ENCODE data around the gene SLC39A1. TPM values are rescaled to one million over a fixed set of nuclear protein-coding genes. Genes with fewer than 3 reads are reported as not detected.

The SLC39A1 gene
- total and polyA plus RNA-seq, 2 of the 8 experiments (the other 6 are each of a cell fraction or from before 2014, with no cell fraction given), result 238 to 337 TPM

- Histone ChIP-seq H3K4me1 (replicated peaks in 1 of 4; ENCODE audit: control insufficient read depth in 3 of 4, insufficient read depth in 4 of 4, low read length in 3 of 4) (peaks cover 6 to 14% (median 11%) of the 10 kb centered on the region in 4 experiments), H4K20me1 (replicated peaks in 1 of 2; ENCODE audit: control insufficient read depth in 1 of 2, insufficient read depth in 2 of 2, low read length in 2 of 2) (peaks cover 20 to 26% of the 10 kb centered on the region in 2 experiments), H2BK120ac (replicated peaks; ENCODE audit: low read depth, low read length) (peak within 1 kb of the TSS; percentile 34), H3K4ac (replicated peaks; ENCODE audit: insufficient read length, low read depth, low read length) (peak within 1 kb of the TSS; percentile 81), H3K23ac (ENCODE audit: insufficient read length) (no peak within 1 kb of the TSS), H2AFZ (ENCODE audit: low read length) (peak within 1 kb of the TSS; percentile 64), H3K27me3 (replicated peaks in 1 of 4; ENCODE audit: control insufficient read depth in 3 of 4, extremely low read depth in 1 of 4, insufficient read depth in 3 of 4, low read length in 3 of 4) (no peaks in the 10 kb centered on the region), H3K36me3 (ENCODE audit: control insufficient read depth in 2 of 4, insufficient read depth in 4 of 4, low read length in 3 of 4) (peaks cover 0 to 6% (median 0%) of the 10 kb centered on the region in 4 experiments; a peak in 2 of 8 replicates), H2AK5ac (ENCODE audit: low read depth, low read length) (peak within 1 kb of the TSS; percentile 43; the same call in 1 of the 2 replicates), H4K91ac (replicated peaks; ENCODE audit: insufficient read length, low read length) (peak within 1 kb of the TSS; percentile 84), H4K8ac (ENCODE audit: extremely low read depth, insufficient read depth, low read length) (peak within 1 kb of the TSS; percentile 93), H3K79me2 (ENCODE audit: control insufficient read depth in 1 of 2, insufficient read depth in 2 of 2, low read length in 2 of 2) (peaks cover 30 to 38% of the 10 kb centered on the region in 2 experiments), H3K18ac (ENCODE audit: extremely low read depth, low read length) (peak within 1 kb of the TSS; percentile 75), H3K56ac (replicated peaks; ENCODE audit: insufficient read length, low read depth, low read length) (peak within 1 kb of the TSS; percentile 66), H3K27ac (ENCODE audit: low read depth, low read length) (peak within 1 kb of the TSS; percentile 83; the same call in 1 of the 2 replicates), H3K4me3 (ENCODE audit: extremely low read depth in 1 of 4, insufficient read depth in 2 of 4, low read depth in 3 of 4, low read length in 4 of 4) (peak within 1 kb of the TSS; percentile 89 to 100 (median 96)), H2BK15ac (ENCODE audit: low read length) (peak within 1 kb of the TSS; percentile 61; the same call in 1 of the 2 replicates), H3K14ac (ENCODE audit: insufficient read length) (no peak within 1 kb of the TSS), H3K9me3 (ENCODE audit: insufficient read depth in 2 of 2, low read depth in 1 of 2, low read length in 1 of 2) (no peaks in the 10 kb centered on the region), H2BK20ac (ENCODE audit: low read length) (peak within 1 kb of the TSS; percentile 61; the same call in 1 of the 2 replicates), H3K9ac (replicated peaks in 1 of 4; ENCODE audit: extremely low read depth in 1 of 4, low read depth in 3 of 4, low read length in 3 of 4) (peak within 1 kb of the TSS; percentile 62 to 93 (median 86)), H4K5ac (ENCODE audit: insufficient read length, low read depth, low read length) (peak within 1 kb of the TSS; percentile 94), H3K4me2 (ENCODE audit: insufficient read depth in 1 of 2, low read depth in 2 of 2, low read length in 2 of 2) (peak within 1 kb of the TSS; percentile 94 to 95), H2BK12ac (ENCODE audit: low read depth, low read length) (peak within 1 kb of the TSS; percentile 80; the same call in 1 of the 2 replicates), H3K23me2 (ENCODE audit: low read depth, low read length) (peaks cover 20% of the 10 kb centered on the region), H2BK5ac (ENCODE audit: low read depth, low read length) (peak within 1 kb of the TSS; percentile 82), H3K79me1 (ENCODE audit: low read depth, low read length) (peaks cover 10% of the 10 kb centered on the region)
- peak; percentile 96 to 100 for DNase-seq (ENCODE audit: low read depth in 1 of 2, low spot score in 2 of 2)
- ChIA-PET POLR2A (ENCODE audit: partially characterized antibody) (interaction anchor here (0.6 to 7.9 kb wide), 25 partner anchors 11 to 148 kb away, joined by 3 to 73 read pairs (median 6); partner anchors contain the start of genes CREB3L4, CRTC2, DENND4B and JTB), CTCF (ENCODE audit: partially characterized antibody) (interaction anchor here (0.5 to 2.1 kb wide), 9 partner anchors 8 to 244 kb away, joined by 3 to 11 read pairs (median 3); partner anchors contain the start of gene RAB13)
- no peak for FAIRE-seq
- WGBS, 2 experiments (ENCODE audit: extremely low coverage in 1 of 2, insufficient coverage in 1 of 2, insufficient read length in 1 of 2, insufficient replicate concordance in 2 of 2, low coverage in 1 of 2, low lambda C conversion rate in 2 of 2, missing lambda C conversion rate in 1 of 2), result 4% methylated on average over 45 of the region's 53 CpGs; no CpG with 5 or more reads in 1 of the 2 experiments
- TF ChIP-seq USF2 (IDR thresholded peaks at IDR 0.05; ENCODE audit: low read length), result no peak
- TF ChIP-seq TAF1 (IDR thresholded peaks at IDR 0.05; ENCODE audit: low read depth, low read length), result peak; percentile 66
- TF ChIP-seq RXRA (IDR thresholded peaks at IDR 0.05; ENCODE audit: insufficient read depth, low read depth, low read length), result no peak
- no peak; the same call in 1 of the 2 replicates for TF ChIP-seq POLR2AphosphoS5 (IDR thresholded peaks at IDR 0.05; ENCODE audit: low read depth, low read length)
- peak in 1 of 2 experiments; percentile 9; a peak in 1 of 4 replicates for TF ChIP-seq RAD21 (IDR thresholded peaks at IDR 0.05 in 1 of 2, conservative IDR thresholded peaks at IDR 0.05 in 1 of 2; ENCODE audit: low read depth in 2 of 2, low read length in 2 of 2)
- TF ChIP-seq YY1 (IDR thresholded peaks at IDR 0.05; ENCODE audit: low read depth, low read length), result peak; percentile 75
- no peak; the same call in 1 of the 2 replicates for TF ChIP-seq KDM5A (IDR thresholded peaks at IDR 0.05; ENCODE audit: low read length)
- TF ChIP-seq KDM1A (IDR thresholded peaks at IDR 0.05; ENCODE audit: borderline replicate concordance, low read length), result no peak; the same call in 1 of the 2 replicates
Observed at GRCh38 chr1:153922972-153923925, 40.1 kb downstream of the SLC39A1 start, which contains the start of gene GATAD2B. GATAD2B (minus strand) TSS chr1:153922972; CDS start chr1:153828347, 94,625 bp downstream.
